H1 (cell line): ENCODE data around the gene RPS5. TPM values are rescaled to one million over a fixed set of nuclear protein-coding genes. Genes with fewer than 3 reads are reported as not detected.

ENCODE experiments used
- CTCF ChIA-PET: fragments of 300-600 bp; sonication (Branson Sonifier 250); formaldehyde crosslinking; loops from one replicate; lab custom pipeline; 2021; ENCODE audit not compliant: partially characterized antibody; lab: Charles Lee
- POLR2A ChIA-PET: fragments of 300-600 bp; sonication (Branson Sonifier 250); formaldehyde crosslinking; loops from one replicate; lab custom pipeline; 2021; ENCODE audit warnings: inconsistent platforms; ENCODE audit not compliant: partially characterized antibody; lab: Charles Lee
- DNase-seq, 2 experiments: peaks; one replicate each; pipeline versions ENCODE4 v3.0.0 to v3.0.0-alpha.2; 2010 to 2022; ENCODE audit warnings: low spot score in 2 of 2, low read depth in 1 of 2, mixed read lengths in 1 of 2
- FAIRE-seq: peaks from 2 replicates; lab custom pipeline; 2011; peaks lifted over from hg19 to GRCh38; lab: Jason Lieb, UNC
- H2AFZ ChIP-seq: 2 replicates; pipeline ENCODE4 v1.8.1; 2012; ENCODE audit warnings: low read length, inconsistent platforms
- H2AK5ac ChIP-seq: 2 replicates; pipeline ENCODE4 v1.6.1; 2013; ENCODE audit warnings: low read depth, low read length
- H2BK120ac ChIP-seq: replicated peaks from 2 replicates; pipeline ENCODE3; 2013; ENCODE audit warnings: low read depth, low read length, inconsistent platforms
- H2BK12ac ChIP-seq: 2 replicates; pipeline ENCODE4 v1.6.1; 2013; ENCODE audit warnings: low read depth, low read length
- H2BK15ac ChIP-seq: 2 replicates; pipeline ENCODE4 v1.6.1; 2013; ENCODE audit warnings: low read length
- H2BK20ac ChIP-seq: 2 replicates; pipeline ENCODE4 v1.6.1; 2013; ENCODE audit warnings: low read length
- H2BK5ac ChIP-seq: 2 replicates; pipeline ENCODE4 v1.6.1; 2013; ENCODE audit warnings: low read depth, low read length
- H3K14ac ChIP-seq: 2 replicates; pipeline ENCODE4 v1.6.1; 2013; ENCODE audit warnings: inconsistent platforms; ENCODE audit not compliant: insufficient read length
- H3K18ac ChIP-seq: 2 replicates; pipeline ENCODE4 v1.6.1; 2013; ENCODE audit warnings: low read length; ENCODE audit errors: extremely low read depth
- H3K23ac ChIP-seq: 2 replicates; pipeline ENCODE4 v1.6.1; 2013; ENCODE audit warnings: inconsistent platforms; ENCODE audit not compliant: insufficient read length
- H3K23me2 ChIP-seq: 2 replicates; pipeline ENCODE4 v1.6.1; 2013; ENCODE audit warnings: low read depth, low read length
- H3K27ac ChIP-seq: 2 replicates; pipeline ENCODE4 v1.6.1; 2011; ENCODE audit warnings: low read depth, low read length, inconsistent platforms
- H3K27me3 ChIP-seq, 4 experiments: replicated peaks in 1 of 4; 1 replicate in 1 of 4; 2 replicates in 3 of 4; pipeline versions ENCODE4 v1.6.1 to v1.8.1; 2011 to 2013; ENCODE audit warnings: low read length in 3 of 4, mild to moderate bottlenecking in 3 of 4, inconsistent platforms in 2 of 4, mixed read lengths in 2 of 4, moderate library complexity in 1 of 4; ENCODE audit not compliant: control insufficient read depth in 3 of 4, insufficient read depth in 3 of 4; ENCODE audit errors: extremely low read depth in 1 of 4
- H3K36me3 ChIP-seq, 4 experiments: 2 replicates each; pipeline versions ENCODE4 v1.6.1 to v1.8.1; 2011 to 2013; ENCODE audit warnings: mild to moderate bottlenecking in 4 of 4, low read length in 3 of 4, moderate library complexity in 2 of 4, control low read depth in 1 of 4, inconsistent platforms in 1 of 4; ENCODE audit not compliant: insufficient read depth in 4 of 4, control insufficient read depth in 2 of 4
- H3K4ac ChIP-seq: replicated peaks from 2 replicates; pipeline ENCODE3; 2013; ENCODE audit warnings: low read length, low read depth, mixed read lengths, inconsistent platforms; ENCODE audit not compliant: insufficient read length
- H3K4me1 ChIP-seq, 4 experiments: replicated peaks in 1 of 4; 1 replicate in 1 of 4; 2 replicates in 3 of 4; pipeline versions ENCODE4 v1.6.1 to v1.8.1; 2011 to 2013; ENCODE audit warnings: low read length in 3 of 4, inconsistent platforms in 2 of 4, mixed read lengths in 1 of 4; ENCODE audit not compliant: insufficient read depth in 4 of 4, control insufficient read depth in 3 of 4
- H3K4me2 ChIP-seq, 2 experiments: 2 replicates each; pipeline versions ENCODE4 v1.6.1 to v1.8.1; 2011 to 2013; ENCODE audit warnings: low read depth in 2 of 2, low read length in 2 of 2, control low read depth in 1 of 2, inconsistent platforms in 1 of 2, mild to moderate bottlenecking in 1 of 2; ENCODE audit not compliant: insufficient read depth in 1 of 2
- H3K4me3 ChIP-seq, 4 experiments: fragments of 200-600, 300-600 bp in 1 of 4; sonication (generic), shearing (Covaris generic), sonication (Bioruptor Twin) in 1 of 4; 2 replicates each; pipeline versions ENCODE4 v1.5.1 to v1.8.1; 2011 to 2016; ENCODE audit warnings: low read length in 4 of 4, low read depth in 3 of 4, control low read depth in 2 of 4, inconsistent platforms in 2 of 4, mild to moderate bottlenecking in 2 of 4, mixed read lengths in 1 of 4, moderate library complexity in 1 of 4; ENCODE audit not compliant: insufficient read depth in 2 of 4; ENCODE audit errors: extremely low read depth in 1 of 4
- H3K56ac ChIP-seq: replicated peaks from 2 replicates; pipeline ENCODE3; 2013; ENCODE audit warnings: low read depth, mild to moderate bottlenecking, mixed read lengths, low read length, inconsistent platforms; ENCODE audit not compliant: insufficient read length
- H3K79me1 ChIP-seq: 2 replicates; pipeline ENCODE4 v1.6.1; 2013; ENCODE audit warnings: low read depth, low read length, control low read depth
- H3K79me2 ChIP-seq, 2 experiments: 2 replicates each; pipeline versions ENCODE4 v1.6.1 to v1.8.1; 2012 to 2013; ENCODE audit warnings: low read length in 2 of 2, mild to moderate bottlenecking in 2 of 2, inconsistent platforms in 1 of 2; ENCODE audit not compliant: insufficient read depth in 2 of 2, control insufficient read depth in 1 of 2
- H3K9ac ChIP-seq, 4 experiments: replicated peaks in 1 of 4; 1 replicate in 1 of 4; 2 replicates in 3 of 4; pipeline versions ENCODE4 v1.6.1 to v1.8.1; 2011 to 2013; ENCODE audit warnings: low read depth in 3 of 4, low read length in 3 of 4, control low read depth in 2 of 4, mild to moderate bottlenecking in 2 of 4, moderate library complexity in 2 of 4, inconsistent platforms in 1 of 4; ENCODE audit errors: extremely low read depth in 1 of 4
- H3K9me3 ChIP-seq, 2 experiments: 2 replicates each; pipeline versions ENCODE4 v1.6.1 to v1.8.1; 2012 to 2013; ENCODE audit warnings: mild to moderate bottlenecking in 2 of 2, moderate library complexity in 2 of 2, control low read depth in 1 of 2, inconsistent platforms in 1 of 2, low read depth in 1 of 2, low read length in 1 of 2, mixed read lengths in 1 of 2; ENCODE audit not compliant: insufficient read depth in 2 of 2
- H4K20me1 ChIP-seq, 2 experiments: replicated peaks in 1 of 2; 2 replicates each; pipeline versions ENCODE3 to v1.8.1; 2011 to 2013; ENCODE audit warnings: inconsistent platforms in 2 of 2, low read length in 2 of 2, mild to moderate bottlenecking in 1 of 2; ENCODE audit not compliant: insufficient read depth in 2 of 2, control insufficient read depth in 1 of 2
- H4K5ac ChIP-seq: 2 replicates; pipeline ENCODE4 v1.6.1; 2013; ENCODE audit warnings: low read length, low read depth, mixed read lengths, inconsistent platforms; ENCODE audit not compliant: insufficient read length
- H4K8ac ChIP-seq: 2 replicates; pipeline ENCODE4 v1.8.0; 2013; ENCODE audit warnings: mild to moderate bottlenecking, moderate library complexity, low read length, inconsistent platforms; ENCODE audit not compliant: insufficient read depth; ENCODE audit errors: extremely low read depth
- H4K91ac ChIP-seq: replicated peaks from 2 replicates; pipeline ENCODE3; 2013; ENCODE audit warnings: low read length, mixed read lengths, inconsistent platforms; ENCODE audit not compliant: insufficient read length
- BACH1 ChIP-seq: IDR thresholded peaks from 2 replicates; pipeline ENCODE4 v1.6.1; 2012; ENCODE audit warnings: low read length, improper control_type of control experiment
- CEBPB ChIP-seq: IDR thresholded peaks from 2 replicates; pipeline ENCODE4 v1.6.1; 2012; ENCODE audit warnings: low read depth, low read length
- FOSL1 ChIP-seq: IDR thresholded peaks from 2 replicates; pipeline ENCODE4 v1.6.1; 2011; ENCODE audit warnings: mild to moderate bottlenecking, low read depth, low read length, moderate library complexity; ENCODE audit not compliant: insufficient read depth
- JUN ChIP-seq: IDR thresholded peaks from 2 replicates; pipeline ENCODE4 v1.6.1; 2011; ENCODE audit warnings: low read depth, mild to moderate bottlenecking, improper control_type of control experiment, low read length
- NANOG ChIP-seq: IDR thresholded peaks from 2 replicates; pipeline ENCODE4 v1.6.1; 2011; ENCODE audit warnings: low read length, low read depth, mild to moderate bottlenecking, inconsistent platforms; ENCODE audit not compliant: insufficient read depth, poor library complexity, severe bottlenecking
- POLR2AphosphoS5 ChIP-seq: IDR thresholded peaks from 2 replicates; pipeline ENCODE4 v1.6.1; 2011; ENCODE audit warnings: low read depth, low read length
- RNF2 ChIP-seq: fragments of 200-900, 300-1000 bp; sonication (generic); IDR thresholded peaks from 2 replicates; pipeline ENCODE4 v1.7.1; 2016; ENCODE audit warnings: borderline replicate concordance, low read depth, mild to moderate bottlenecking, antibody characterized with exemption, low read length; ENCODE audit not compliant: poor library complexity, severe bottlenecking; ENCODE audit errors: missing control alignments
- SIRT6 ChIP-seq: IDR thresholded peaks from one replicate; pipeline ENCODE4 v1.7.1; 2012; ENCODE audit warnings: low read length, inconsistent platforms
- SP1 ChIP-seq: IDR thresholded peaks from 2 replicates; pipeline ENCODE4 v1.6.1; 2011; ENCODE audit warnings: low read depth, low read length
- SUZ12 ChIP-seq: fragments of 200-600 bp; sonication (generic); IDR thresholded peaks from 2 replicates; pipeline ENCODE4 v1.6.1; 2012; ENCODE audit warnings: mild to moderate bottlenecking, inconsistent platforms, low read length, moderate library complexity, mixed read lengths
- TEAD4 ChIP-seq: IDR thresholded peaks from 2 replicates; pipeline ENCODE4 v1.6.1; 2012; ENCODE audit warnings: low read depth, low read length, inconsistent platforms, mixed read lengths
- WGBS, 2 experiments: shearing (Covaris generic) in 1 of 2; methylation state at CpG; one replicate each; pipeline versions ENCODE4 v1.1.6 to v1.1.7; 2013 to 2015; ENCODE audit warnings: low lambda C conversion rate in 2 of 2, mixed read lengths in 2 of 2, inconsistent platforms in 1 of 2, low coverage in 1 of 2, missing lambda C conversion rate in 1 of 2; ENCODE audit not compliant: insufficient replicate concordance in 2 of 2, insufficient coverage in 1 of 2, insufficient read length in 1 of 2; ENCODE audit errors: extremely low coverage in 1 of 2, missing lambda C conversion rate in 1 of 2; 5-methylcytosine and 5-hydroxymethylcytosine counted together
- polyA plus RNA-seq, 7 experiments: library from polyadenylated mRNA; depleted of rRNA in 3 of 7; stranded (reverse) in 5 of 7; unstranded in 2 of 7; fragments of >200 nt in 5 of 7; fragments of 200-250 nt in 2 of 7; gene quantifications; 1 replicate in 5 of 7; 2 replicates in 1 of 7; 4 replicates in 1 of 7; pipeline versions ENCODE4 v1.2.1 to v1.2.3, GENCODE V29; 2011 to 2013; ENCODE audit warnings: missing spikeins in 2 of 7, mixed read lengths in 2 of 7
- total RNA-seq: library from RNA; stranded (reverse); fragmentation: NEBNext Ultra II Directional; extraction: Animal tissue kit (Norgen Biotek cat#: 25700); gene quantifications from 2 replicates; pipeline ENCODE4 v1.2.1, GENCODE V29; 2021

RPS5 gene
- total and polyA plus RNA-seq, 2 of the 8 experiments (the other 6 are each of a cell fraction or from before 2014, with no cell fraction given) = 1,557 to 5,731 TPM

DNA sequence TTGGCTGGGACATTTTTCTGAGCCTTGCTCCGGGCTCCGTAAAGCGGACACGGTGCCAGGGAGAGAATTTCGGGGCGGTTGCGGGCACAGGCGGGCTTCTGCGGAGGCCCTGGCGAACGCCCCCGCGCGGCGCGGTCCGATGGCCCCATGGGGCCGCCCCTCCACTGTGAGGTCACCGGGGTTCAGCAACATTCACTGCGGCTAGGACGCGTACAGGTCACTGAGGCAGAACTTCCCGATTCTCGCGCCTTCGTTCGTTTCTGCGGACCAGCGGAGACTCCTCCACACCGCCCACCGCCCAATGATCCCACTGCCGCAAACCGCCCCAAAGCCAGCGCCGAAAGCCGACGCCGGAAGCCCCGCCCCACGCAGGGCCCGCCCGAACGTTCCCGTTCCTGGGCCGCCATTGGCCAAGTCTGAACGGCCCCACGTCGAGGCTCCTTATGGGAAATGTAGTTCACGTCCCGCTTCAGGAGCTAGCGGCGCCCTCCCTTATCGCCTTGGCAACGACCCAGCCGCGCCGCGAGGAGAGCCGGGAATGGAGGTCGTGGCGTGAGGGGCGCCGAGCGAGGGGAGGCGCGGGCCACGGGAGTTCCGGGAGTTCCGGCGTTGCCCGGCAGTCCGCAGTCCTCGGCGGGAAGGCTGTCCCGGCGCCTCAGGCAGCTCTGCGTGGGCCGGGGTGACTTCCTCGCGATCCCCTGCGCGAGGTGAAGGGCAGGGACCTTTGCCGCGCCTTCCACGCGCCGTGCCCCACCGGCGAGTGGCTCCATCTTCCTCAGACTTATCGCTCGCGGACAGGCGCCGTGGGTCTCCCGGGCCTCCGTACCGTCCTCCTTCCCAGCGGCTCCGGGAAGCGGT lies 21.3 kb downstream of the RPS5 start, which contains the start of gene ZNF584:
TSS of gene ZNF584 (plus strand) at position 498 of the 858 bp plus-strand sequence. CDS start 499 bp downstream, outside the sequence.
- Histone ChIP-seq H3K9me3 (no peaks in the 10 kb centered on the region), H4K5ac (peak within 1 kb of the TSS; percentile 68), H3K4me2 (peak within 1 kb of the TSS; percentile 94 to 95), H3K79me1 (0 out of 2 replicates have a peak, but pooled peaks cover 5% of the 10 kb centered on the region), H3K18ac (peak within 1 kb of the TSS; percentile 83), H4K20me1 (no peaks in the 10 kb centered on the region), H3K36me3 (no peaks in the 10 kb centered on the region), H3K4ac (peak within 1 kb of the TSS; percentile 77), H2AFZ (peak within 1 kb of the TSS; percentile 74; the same call in 1 of the 2 replicates), H2BK120ac (no peak within 1 kb of the TSS), H3K56ac (peak within 1 kb of the TSS; percentile 57), H3K9ac (peak within 1 kb of the TSS; percentile 69 to 78 (median 73)), H3K27me3 (peaks cover 0 to 7% (median 1%) of the 10 kb centered on the region in 4 experiments; a peak in 2 of 7 replicates), H3K14ac (no peak within 1 kb of the TSS), H2AK5ac (no peak within 1 kb of the TSS), H2BK5ac (peak within 1 kb of the TSS; percentile 82), H4K91ac (peak within 1 kb of the TSS; percentile 65), H4K8ac (peak within 1 kb of the TSS; percentile 92), H3K4me1 (peaks cover 0 to 18% (median 9%) of the 10 kb centered on the region in 4 experiments; a peak in 5 of 7 replicates), H3K79me2 (no peaks in the 10 kb centered on the region), H2BK12ac (no peak within 1 kb of the TSS; the same call in 1 of the 2 replicates), H3K23me2 (peaks cover 14% of the 10 kb centered on the region), H3K27ac (peak within 1 kb of the TSS; percentile 54; the same call in 1 of the 2 replicates), H3K23ac (no peak within 1 kb of the TSS), H2BK15ac (0 out of 2 replicates have a peak within 1 kb of the TSS, but pooled peaks have one; percentile 53), H2BK20ac (no peak within 1 kb of the TSS), H3K4me3 (peak within 1 kb of the TSS; percentile 76 to 85 (median 80))
- 2% methylated on average over 80 of the region's 100 CpGs; no CpG with 5 or more reads in 1 of the 2 experiments for WGBS, 2 experiments
- ChIA-PET POLR2A (interaction anchor here (0.7 to 1.6 kb wide), 16 partner anchors 8 to 135 kb away, joined by 3 to 14 read pairs (median 3); partner anchors contain the start of genes RNF225, ZNF132, ZNF324B and ZSCAN22), CTCF (no interaction called here)
- DNase-seq (peak; percentile 74 to 93), FAIRE-seq (no peak)
- TF ChIP-seq NANOG (peak; percentile 71), FOSL1 (no peak), BACH1 (0 out of 2 replicates have a peak, but pooled peaks have one; percentile 18), TEAD4 (no peak), SP1 (no peak), SIRT6 (no peak), SUZ12 (no peak), RNF2 (no peak), CEBPB (no peak), JUN (no peak), POLR2AphosphoS5 (peak; percentile 86)
